ENCODE results near the gene PIP4K2A. TPM values are rescaled to one million over a fixed set of nuclear protein-coding genes. Genes with fewer than 3 reads are reported as not detected.
A peak's percentile ranks its signal among the peaks of the same experiment; 100 is the strongest.

The PIP4K2A gene
- total RNA-seq, 4 donors from 2014 or later: 2.6 to 14.9 (median 12.4) TPM

GRCh38 chr10:22702348-22702747 lies 12.0 kb downstream of the PIP4K2A start:
- Histone ChIP-seq H3K27me3 (no peaks in the 10 kb centered on the region), H3K4me1 (peaks cover 0 to 37% (median 17%) of the 10 kb centered on the region in 4 donors), H3K36me3 (no peaks in the 10 kb centered on the region), H3K9me3 (no peaks in the 10 kb centered on the region), H3K4me3 (no peak overlapping the region), H3K27ac (peak overlapping the region in 1 of 4 donors; percentile 6)
- 69 to 71% methylated on average over 4 of the region's 4 CpGs for WGBS, 2 donors (ENCODE audit: low coverage in 1 of 2)
- no peak for DNase-seq
- in situ Hi-C loops (cut with MboI; ENCODE audit: low pct_ligation_motif_present in 1 of 4, low pct_unique_long_range_greater_than_20kb in 1 of 4, low sequenced_read_pairs in 3 of 4): loop anchor here in 2 of 4 donors (25.0 kb wide), 2 partner anchors 690 to 715 kb away; partner anchors contain the start of gene DNAJC1 (in 1 of the 2)
- TF ChIP-seq POLR2AphosphoS5 (IDR thresholded peaks at IDR 0.05) (peak in 1 of 3 donors; percentile 13), EP300 (IDR thresholded peaks at IDR 0.05; ENCODE audit: low read depth) (no peak)
- intact Hi-C loops (cut with DNase I; ENCODE audit: low total_unique reads): no loop called here

- 86 to 92% methylated on average over 3 to 4 of the region's 4 CpGs for WGBS, 2 donors (ENCODE audit: low coverage in 1 of 2)
- no peak for DNase-seq
- H3K4me1 ChIP-seq: peaks cover 0 to 44% (median 17%) of the 10 kb centered on the region in 4 donors
- H3K27ac ChIP-seq: peak overlapping the region in 1 of 4 donors; percentile 6
- in situ Hi-C loops (cut with MboI; ENCODE audit: low pct_ligation_motif_present in 1 of 4, low pct_unique_long_range_greater_than_20kb in 1 of 4, low sequenced_read_pairs in 3 of 4): loop anchor here in 2 of 4 donors (25.0 kb wide), 2 partner anchors 689 to 714 kb away; partner anchors contain the start of gene DNAJC1 (in 1 of the 2)
- no peaks in the 10 kb centered on the region for H3K27me3 ChIP-seq
- intact Hi-C loops (cut with DNase I; ENCODE audit: low total_unique reads): no loop called here
- TF ChIP-seq POLR2AphosphoS5 (IDR thresholded peaks at IDR 0.05) (no peak), EP300 (IDR thresholded peaks at IDR 0.05; ENCODE audit: low read depth) (no peak), POLR2A (IDR thresholded peaks at IDR 0.05) (no peak), CTCF (IDR thresholded peaks at IDR 0.05) (no peak)
- H3K36me3 ChIP-seq: no peaks in the 10 kb centered on the region
- no peak overlapping the region for H3K4me3 ChIP-seq
- no peaks in the 10 kb centered on the region for H3K9me3 ChIP-seq
Measured at GRCh38 chr10:22701132-22701826, 13.1 kb downstream of the PIP4K2A start.

GRCh38 chr10:22700489-22700888 lies 13.9 kb downstream of the PIP4K2A start:
- H3K9me3 ChIP-seq: no peaks in the 10 kb centered on the region
- intact Hi-C loops (cut with DNase I; ENCODE audit: low total_unique reads): no loop called here
- 78% methylated on average over 5 of the region's 5 CpGs; no CpG with 5 or more reads in 1 of the 2 donors for WGBS, 2 donors (ENCODE audit: low coverage in 1 of 2)
- no peaks in the 10 kb centered on the region for H3K27me3 ChIP-seq
- in situ Hi-C loops (cut with MboI; ENCODE audit: low pct_ligation_motif_present in 1 of 4, low pct_unique_long_range_greater_than_20kb in 1 of 4, low sequenced_read_pairs in 3 of 4): loop anchor here in 2 of 4 donors (25.0 kb wide), 2 partner anchors 688 to 713 kb away; partner anchors contain the start of gene DNAJC1 (in 1 of the 2)
- TF ChIP-seq EP300 (IDR thresholded peaks at IDR 0.05; ENCODE audit: low read depth): no peak
- no peak for TF ChIP-seq POLR2A (IDR thresholded peaks at IDR 0.05)
- TF ChIP-seq POLR2AphosphoS5 (IDR thresholded peaks at IDR 0.05): no peak
- TF ChIP-seq CTCF (IDR thresholded peaks at IDR 0.05): no peak
- DNase-seq: no peak
- H3K4me3 ChIP-seq: no peak overlapping the region
- H3K4me1 ChIP-seq: peaks cover 0 to 44% (median 17%) of the 10 kb centered on the region in 4 donors
- H3K27ac ChIP-seq: peak overlapping the region in 1 of 4 donors; percentile 6
- H3K36me3 ChIP-seq: no peaks in the 10 kb centered on the region

- in situ Hi-C loops (cut with MboI; ENCODE audit: low pct_ligation_motif_present in 1 of 4, low pct_unique_long_range_greater_than_20kb in 1 of 4, low sequenced_read_pairs in 3 of 4): loop anchor here in 2 of 4 donors (25.0 kb wide), 2 partner anchors 688 to 713 kb away; partner anchors contain the start of gene DNAJC1 (in 1 of the 2)
- no peak for DNase-seq
Measured at GRCh38 chr10:22699976-22700375, 14.4 kb downstream of the PIP4K2A start.

More at GRCh38 chr10:22699976-22700375, 14.4 kb downstream of the PIP4K2A start:
- no peak overlapping the region for H3K4me3 ChIP-seq
- no peak for TF ChIP-seq POLR2A (IDR thresholded peaks at IDR 0.05)
- TF ChIP-seq POLR2AphosphoS5 (IDR thresholded peaks at IDR 0.05): no peak
- no peak for TF ChIP-seq EP300 (IDR thresholded peaks at IDR 0.05; ENCODE audit: low read depth)
- no peak for TF ChIP-seq CTCF (IDR thresholded peaks at IDR 0.05)
- no peaks in the 10 kb centered on the region for H3K36me3 ChIP-seq
- peaks cover 0 to 44% (median 17%) of the 10 kb centered on the region in 4 donors for H3K4me1 ChIP-seq
- no peak overlapping the region for H3K27ac ChIP-seq
- no peaks in the 10 kb centered on the region for H3K9me3 ChIP-seq
- 62 to 80% methylated on average over 2 to 5 of the region's 5 CpGs for WGBS, 2 donors (ENCODE audit: low coverage in 1 of 2)
- intact Hi-C loops (cut with DNase I; ENCODE audit: low total_unique reads): no loop called here
- H3K27me3 ChIP-seq: no peaks in the 10 kb centered on the region
